Neural progenitor cell (in vitro differentiated cells): ENCODE data around the gene ARHGAP24. TPM values are rescaled to one million over a fixed set of nuclear protein-coding genes. Genes with fewer than 3 reads are reported as not detected.

Experiments
- DNase-seq: peaks from one replicate; pipeline ENCODE4 v3.0.0-alpha.2; 2016; ENCODE audit warnings: low spot score
- H2AFZ ChIP-seq: fragments of 200-600 bp; sonication (generic); replicated peaks from 2 replicates; pipeline ENCODE4 v1.6.1; 2016; ENCODE audit warnings: antibody characterized with exemption
- H3F3A ChIP-seq: fragments of 200-600 bp; sonication (generic); 2 replicates; pipeline ENCODE4 v1.6.1; 2016; ENCODE audit warnings: antibody characterized with exemption, low read depth
- H3K27ac ChIP-seq: fragments of 200-600 bp; sonication (generic); 2 replicates; pipeline ENCODE4 v1.5.1; 2016; ENCODE audit warnings: mild to moderate bottlenecking
- H3K27me3 ChIP-seq: fragments of 200-600 bp; sonication (generic); 2 replicates; pipeline ENCODE4 v1.6.1; 2016; ENCODE audit warnings: mild to moderate bottlenecking, moderate library complexity
- H3K36me3 ChIP-seq: fragments of 200-600 bp; sonication (generic); 2 replicates; pipeline ENCODE4 v1.5.1; 2016
- H3K4me1 ChIP-seq: fragments of 200-600 bp; sonication (generic); 2 replicates; pipeline ENCODE4 v1.6.1; 2016; ENCODE audit warnings: mixed run types
- H3K4me2 ChIP-seq: fragments of 200-600 bp; sonication (generic); 2 replicates; pipeline ENCODE4 v1.6.1; 2016
- H3K4me3 ChIP-seq: fragments of 200-600 bp; sonication (generic); 2 replicates; pipeline ENCODE4 v1.5.1; 2016
- H3K79me2 ChIP-seq: fragments of 200-600 bp; sonication (generic); 2 replicates; pipeline ENCODE4 v1.6.1; 2016; ENCODE audit warnings: low read depth
- H3K9ac ChIP-seq: fragments of 200-600 bp; sonication (generic); 2 replicates; pipeline ENCODE4 v1.6.1; 2016
- H3K9me3 ChIP-seq: fragments of 200-600 bp; sonication (generic); 2 replicates; pipeline ENCODE4 v1.5.1; 2016; ENCODE audit warnings: low read depth
- H4K20me1 ChIP-seq: fragments of 200-600 bp; sonication (generic); 2 replicates; pipeline ENCODE4 v1.6.1; 2016; ENCODE audit warnings: low read depth
- H3K27ac Mint-ChIP-seq: 3 replicates; pipeline ENCODE4 v1.8.0; 2021; ENCODE audit warnings: mixed read lengths
- H3K27me3 Mint-ChIP-seq: 2 replicates; pipeline ENCODE4 v1.8.0; 2022; ENCODE audit warnings: low read depth, mild to moderate bottlenecking, inconsistent platforms, moderate library complexity, mixed read lengths; ENCODE audit not compliant: insufficient read depth
- H3K36me3 Mint-ChIP-seq: 3 replicates; pipeline ENCODE4 v1.8.0; 2021; ENCODE audit warnings: mixed read lengths
- H3K4me1 Mint-ChIP-seq: 3 replicates; pipeline ENCODE4 v1.8.0; 2021; ENCODE audit warnings: mixed read lengths
- H3K4me3 Mint-ChIP-seq: 3 replicates; pipeline ENCODE4 v1.8.0; 2021; ENCODE audit warnings: mild to moderate bottlenecking, moderate library complexity, mixed read lengths
- H3K9me3 Mint-ChIP-seq: 3 replicates; pipeline ENCODE4 v1.8.0; 2020; ENCODE audit warnings: mixed read lengths
- EZH2 ChIP-seq: fragments of 200-600 bp; sonication (generic); IDR thresholded peaks from 2 replicates; pipeline ENCODE4 v1.6.1; 2017; ENCODE audit warnings: antibody characterized with exemption, mild to moderate bottlenecking, moderate library complexity
- EZH2phosphoT487 ChIP-seq: fragments of 200-600 bp; sonication (generic); IDR thresholded peaks from 2 replicates; pipeline ENCODE4 v1.6.1; 2017; ENCODE audit warnings: antibody characterized with exemption
- total RNA-seq: library from RNA; depleted of rRNA; stranded (reverse); fragments of >200 nt; gene quantifications from 2 replicates; pipeline ENCODE4 v1.2.3, GENCODE V29; 2015; ENCODE audit warnings: low replicate concordance
- TF ChIP-seq, protein P1 (sequence below): fragments of 200-600 bp; sonication (generic); IDR thresholded peaks from 2 replicates; pipeline ENCODE4 v1.5.1; 2017; ENCODE audit warnings: antibody characterized with exemption, mild to moderate bottlenecking

Gene ARHGAP24
- total RNA-seq, 1 donor from 2014 or later: 2.2 TPM

DNA sequence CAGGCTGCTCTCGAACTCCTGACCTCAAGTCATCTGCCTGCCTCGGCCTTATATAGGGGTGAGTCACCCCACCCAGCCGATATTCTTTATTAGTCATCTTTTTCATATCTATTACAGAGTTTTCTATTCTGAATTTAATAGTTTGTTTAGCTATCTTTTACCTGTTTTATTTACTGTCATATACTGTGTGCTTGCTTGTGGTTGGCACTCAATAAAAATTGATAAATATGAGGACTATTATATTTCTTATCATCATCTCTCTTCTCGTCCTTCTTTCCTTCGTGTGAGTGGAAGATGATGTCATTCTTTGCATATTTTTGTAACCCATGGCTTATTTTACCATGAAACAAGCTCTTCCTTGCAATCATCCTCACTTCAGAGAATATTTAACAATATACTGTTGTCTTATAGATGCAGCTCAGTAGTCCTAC is 265.5 kb downstream of the ARHGAP24 start:
- TF ChIP-seq EZH2phosphoT487 (no peak), EZH2 (no peak)
- TF ChIP-seq, protein P1, sequence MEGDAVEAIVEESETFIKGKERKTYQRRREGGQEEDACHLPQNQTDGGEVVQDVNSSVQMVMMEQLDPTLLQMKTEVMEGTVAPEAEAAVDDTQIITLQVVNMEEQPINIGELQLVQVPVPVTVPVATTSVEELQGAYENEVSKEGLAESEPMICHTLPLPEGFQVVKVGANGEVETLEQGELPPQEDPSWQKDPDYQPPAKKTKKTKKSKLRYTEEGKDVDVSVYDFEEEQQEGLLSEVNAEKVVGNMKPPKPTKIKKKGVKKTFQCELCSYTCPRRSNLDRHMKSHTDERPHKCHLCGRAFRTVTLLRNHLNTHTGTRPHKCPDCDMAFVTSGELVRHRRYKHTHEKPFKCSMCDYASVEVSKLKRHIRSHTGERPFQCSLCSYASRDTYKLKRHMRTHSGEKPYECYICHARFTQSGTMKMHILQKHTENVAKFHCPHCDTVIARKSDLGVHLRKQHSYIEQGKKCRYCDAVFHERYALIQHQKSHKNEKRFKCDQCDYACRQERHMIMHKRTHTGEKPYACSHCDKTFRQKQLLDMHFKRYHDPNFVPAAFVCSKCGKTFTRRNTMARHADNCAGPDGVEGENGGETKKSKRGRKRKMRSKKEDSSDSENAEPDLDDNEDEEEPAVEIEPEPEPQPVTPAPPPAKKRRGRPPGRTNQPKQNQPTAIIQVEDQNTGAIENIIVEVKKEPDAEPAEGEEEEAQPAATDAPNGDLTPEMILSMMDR: no peak
- Histone ChIP-seq H3K4me1 (no peaks in the 10 kb centered on the region), H2AFZ (no peak overlapping the region), H3K27ac (no peak overlapping the region), H4K20me1 (no peaks in the 10 kb centered on the region), H3K4me2 (no peak overlapping the region), H3K27me3 (no peaks in the 10 kb centered on the region), H3K36me3 (no peaks in the 10 kb centered on the region), H3K4me3 (no peak overlapping the region), H3K9me3 (no peaks in the 10 kb centered on the region), H3K9ac (no peak overlapping the region), H3K79me2 (no peaks in the 10 kb centered on the region), H3F3A (no peaks in the 10 kb centered on the region)
- H3K4me1 Mint-ChIP-seq: peaks cover 3% of the 10 kb centered on the region
- H3K27me3 Mint-ChIP-seq: no peaks in the 10 kb centered on the region
- H3K4me3 Mint-ChIP-seq: no peak overlapping the region
- no peak overlapping the region for H3K27ac Mint-ChIP-seq
- no peaks in the 10 kb centered on the region for H3K9me3 Mint-ChIP-seq
- no peaks in the 10 kb centered on the region for H3K36me3 Mint-ChIP-seq
- DNase-seq: no peak

DNA sequence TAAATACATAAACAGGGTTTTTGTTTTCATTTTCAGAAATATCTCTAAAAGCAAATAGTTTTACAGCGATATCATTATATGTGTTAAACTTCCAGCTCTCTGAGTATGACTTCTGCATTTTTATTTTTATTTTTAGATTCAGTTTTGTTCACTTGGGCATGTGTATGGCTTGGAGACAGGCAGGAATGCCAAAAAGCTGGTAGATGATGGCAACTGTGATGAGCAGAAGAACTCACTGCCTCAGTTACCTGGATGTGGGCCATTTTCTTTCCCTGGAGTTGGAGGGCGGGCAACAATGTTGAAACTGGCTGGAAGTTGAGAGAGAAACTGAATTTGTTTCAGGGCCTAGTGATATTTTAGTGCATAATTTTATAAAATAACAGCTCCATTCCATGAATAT is 266.4 kb downstream of the ARHGAP24 start:
- Histone ChIP-seq H2AFZ (no peak overlapping the region), H4K20me1 (no peaks in the 10 kb centered on the region), H3K36me3 (no peaks in the 10 kb centered on the region), H3K4me1 (no peaks in the 10 kb centered on the region), H3K79me2 (no peaks in the 10 kb centered on the region), H3K27me3 (no peaks in the 10 kb centered on the region), H3F3A (no peaks in the 10 kb centered on the region), H3K9me3 (no peaks in the 10 kb centered on the region), H3K9ac (no peak overlapping the region), H3K27ac (no peak overlapping the region), H3K4me3 (no peak overlapping the region), H3K4me2 (no peak overlapping the region)
- DNase-seq: no peak
- Mint-ChIP-seq H3K9me3 (no peaks in the 10 kb centered on the region), H3K27ac (no peak overlapping the region), H3K4me1 (peaks cover 3% of the 10 kb centered on the region), H3K4me3 (no peak overlapping the region), H3K27me3 (no peaks in the 10 kb centered on the region), H3K36me3 (no peaks in the 10 kb centered on the region)
- TF ChIP-seq EZH2phosphoT487 (no peak), EZH2 (no peak)
- TF ChIP-seq, protein P1: no peak

DNA sequence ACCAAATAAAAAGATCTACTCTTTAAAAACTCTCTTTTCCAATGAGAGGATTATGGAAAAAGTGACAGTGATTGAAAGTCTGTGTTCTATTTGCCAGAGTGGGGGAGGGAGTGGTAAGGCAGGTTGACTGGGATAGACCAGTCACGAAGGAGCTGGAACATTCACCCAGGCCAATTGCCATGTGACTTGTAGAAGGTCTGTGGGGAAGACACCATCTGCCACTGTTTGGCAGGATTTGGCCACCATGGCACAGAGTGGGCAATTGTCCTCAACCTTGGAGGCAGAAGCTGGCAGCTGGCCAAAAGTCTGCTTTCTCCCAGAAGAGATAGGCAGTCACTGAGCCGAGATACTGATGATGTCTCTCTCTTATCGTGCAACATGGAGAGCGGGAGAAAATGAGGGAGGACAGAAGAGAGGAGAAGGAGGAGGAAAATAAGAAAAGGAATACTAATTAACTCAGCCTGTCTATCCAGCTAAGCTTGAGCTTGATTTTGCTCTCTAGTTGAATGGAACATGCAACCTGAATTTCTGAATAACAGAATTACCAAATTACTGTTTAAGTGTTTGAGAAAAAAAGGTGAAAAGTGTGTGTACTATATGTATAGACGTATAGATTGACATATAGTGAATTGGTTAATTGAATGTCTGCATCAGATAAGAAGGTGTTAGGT is 267.1 kb downstream of the ARHGAP24 start:
- DNase-seq: no peak
- Histone ChIP-seq H3K27me3 (no peaks in the 10 kb centered on the region), H3K4me3 (no peak overlapping the region), H3K27ac (no peak overlapping the region), H3K9me3 (no peaks in the 10 kb centered on the region), H3K4me2 (no peak overlapping the region), H3K4me1 (no peaks in the 10 kb centered on the region), H4K20me1 (no peaks in the 10 kb centered on the region), H3F3A (no peaks in the 10 kb centered on the region), H2AFZ (no peak overlapping the region), H3K9ac (no peak overlapping the region), H3K79me2 (no peaks in the 10 kb centered on the region), H3K36me3 (no peaks in the 10 kb centered on the region)
- H3K9me3 Mint-ChIP-seq: no peaks in the 10 kb centered on the region
- H3K36me3 Mint-ChIP-seq: no peaks in the 10 kb centered on the region
- H3K4me3 Mint-ChIP-seq: no peak overlapping the region
- TF ChIP-seq EZH2phosphoT487 (no peak), EZH2 (no peak)
- TF ChIP-seq, protein P1: no peak
- H3K27ac Mint-ChIP-seq: no peak overlapping the region
- H3K27me3 Mint-ChIP-seq: no peaks in the 10 kb centered on the region
- peaks cover 3% of the 10 kb centered on the region for H3K4me1 Mint-ChIP-seq
